Left lung (tissue), 10 donors: Measurements from ENCODE around the gene IFITM10. TPM values are rescaled to one million over a fixed set of nuclear protein-coding genes. Genes with fewer than 3 reads are reported as not detected.

ENCODE experiments used
- ATAC-seq: fragments of 200-7000 bp; cut with Tn5 transposase; one replicate; pipeline ENCODE4 v1.9.1; 2020; ENCODE audit warnings: moderate library complexity
- DNase-seq, 4 donors: peaks; one replicate each; pipeline ENCODE4 v3.0.0-alpha.2; 2013 to 2020
- H3K27ac ChIP-seq, 2 donors: fragments of 200-600 bp; sonication (generic) in 1 of 2; one replicate each; pipeline versions ENCODE4 v1.5.0 to v1.8.0; 2020 to 2021
- H3K27me3 ChIP-seq, 2 donors: fragments of 200-600 bp; sonication (generic) in 1 of 2; one replicate each; pipeline versions ENCODE4 v1.5.0 to v1.8.0; 2020 to 2021
- H3K36me3 ChIP-seq, 2 donors: fragments of 200-600 bp; sonication (generic) in 1 of 2; one replicate each; pipeline versions ENCODE4 v1.5.0 to v1.8.0; 2020 to 2021
- H3K4me1 ChIP-seq, 2 donors: fragments of 200-600 bp; one replicate each; pipeline ENCODE4 v1.8.0; 2021
- H3K4me3 ChIP-seq, 2 donors: fragments of 200-600 bp; sonication (generic) in 1 of 2; one replicate each; pipeline versions ENCODE4 v1.5.0 to v1.8.0; 2020 to 2021; ENCODE audit warnings: mild to moderate bottlenecking in 1 of 2
- H3K9me3 ChIP-seq, 2 donors: fragments of 200-600 bp; sonication (generic) in 1 of 2; one replicate each; pipeline versions ENCODE4 v1.5.0 to v1.8.0; 2020 to 2021
- CTCF ChIP-seq, 2 donors: fragments of 200-600 bp; sonication (generic) in 1 of 2; IDR thresholded peaks; one replicate each; pipeline versions ENCODE4 v1.5.0 to v1.8.0; 2021; ENCODE audit warnings: antibody characterized with exemption in 2 of 2
- intact Hi-C, 2 donors: fragments of 100-400 bp; cut with DNase I; formaldehyde crosslinking; loops; one replicate each; pipeline versions ENCODE4 v1.11.2 to v1.14.2; 2022
- polyA plus RNA-seq, 6 donors: library from polyadenylated mRNA; unstranded; fragments of 120-200 nt; gene quantifications; one replicate each; pipeline ENCODE4 v1.2.1, GENCODE V29; 2013; ENCODE audit not compliant: insufficient read length in 6 of 6
- total RNA-seq, 2 donors: library from RNA; stranded (reverse); fragmentation: NEBNext Ultra II Directional; extraction: Animal tissue kit (Norgen Biotek cat#: 25700); gene quantifications; one replicate each; pipeline ENCODE4 v1.2.1, GENCODE V29; 2021
- donor health status: DM: no; HTN: yes; CAD: no.
- donor health status: DM: no; HTN: no; CAD: no.

IFITM10 gene
- total and polyA plus RNA-seq, 8 donors, result 0.07 to 16.5 (median 0.22) TPM; not detected in 1

- Histone ChIP-seq H3K9me3 (no peaks in the 10 kb centered on the region), H3K4me1 (no peaks in the 10 kb centered on the region), H3K27ac (no peak overlapping the region), H3K4me3 (no peak overlapping the region), H3K27me3 (peaks cover 16 to 80% of the 10 kb centered on the region in 2 donors), H3K36me3 (no peaks in the 10 kb centered on the region)
- no peak for DNase-seq
- TF ChIP-seq CTCF (IDR thresholded peaks at IDR 0.05), result no peak
- no peak for ATAC-seq
- intact Hi-C loops, result no loop called here
Observed at GRCh38 chr11:1728301-1728700, 22.1 kb downstream of the IFITM10 start.

GRCh38 chr11:1727861-1728260, 22.5 kb downstream of the IFITM10 start:
- intact Hi-C loops, result no loop called here
- H3K36me3 ChIP-seq, result no peaks in the 10 kb centered on the region
- DNase-seq, result peak in 1 of 4 donors; percentile 57
- peaks cover 16 to 80% of the 10 kb centered on the region in 2 donors for H3K27me3 ChIP-seq
- ATAC-seq, result no peak
- H3K27ac ChIP-seq, result no peak overlapping the region
- no peak for TF ChIP-seq CTCF (IDR thresholded peaks at IDR 0.05)
- no peaks in the 10 kb centered on the region for H3K4me1 ChIP-seq
- no peak overlapping the region for H3K4me3 ChIP-seq
- no peaks in the 10 kb centered on the region for H3K9me3 ChIP-seq

GRCh38 chr11:1727096-1727690, 23.2 kb downstream of the IFITM10 start:
- DNase-seq (no peak), ATAC-seq (no peak)
- no peaks in the 10 kb centered on the region for H3K36me3 ChIP-seq
- peaks cover 16 to 78% of the 10 kb centered on the region in 2 donors for H3K27me3 ChIP-seq
- intact Hi-C loops, result no loop called here
- no peak for TF ChIP-seq CTCF (IDR thresholded peaks at IDR 0.05)
- no peaks in the 10 kb centered on the region for H3K4me1 ChIP-seq
- no peak overlapping the region for H3K4me3 ChIP-seq
- H3K27ac ChIP-seq, result no peak overlapping the region
- no peaks in the 10 kb centered on the region for H3K9me3 ChIP-seq

GRCh38 chr11:1719781-1720180, 30.6 kb downstream of the IFITM10 start:
- Histone ChIP-seq H3K27ac (no peak overlapping the region), H3K4me3 (no peak overlapping the region), H3K27me3 (peaks cover 0 to 47% of the 10 kb centered on the region in 2 donors), H3K4me1 (no peaks in the 10 kb centered on the region), H3K36me3 (no peaks in the 10 kb centered on the region), H3K9me3 (no peaks in the 10 kb centered on the region)
- intact Hi-C loops, result no loop called here
- no peak for TF ChIP-seq CTCF (IDR thresholded peaks at IDR 0.05)
- no peak for ATAC-seq
- no peak for DNase-seq

GRCh38 chr11:1718326-1718725, 32.1 kb downstream of the IFITM10 start:
- Histone ChIP-seq H3K4me1 (no peaks in the 10 kb centered on the region), H3K9me3 (no peaks in the 10 kb centered on the region), H3K4me3 (no peak overlapping the region), H3K27me3 (peaks cover 0 to 40% of the 10 kb centered on the region in 2 donors), H3K36me3 (no peaks in the 10 kb centered on the region), H3K27ac (no peak overlapping the region)
- ATAC-seq (no peak), DNase-seq (no peak)
- intact Hi-C loops, result no loop called here
- no peak for TF ChIP-seq CTCF (IDR thresholded peaks at IDR 0.05)
